Activated B cell treated with CpG ODN at 0.5 μM for 24 hours (primary cell): ENCODE measurements around the gene LIPG. TPM values are rescaled to one million over a fixed set of nuclear protein-coding genes. Genes with fewer than 3 reads are reported as not detected.

ENCODE experiments used
- ATAC-seq: fragments of 200-7000 bp; cut with Tn5 transposase; one replicate; pipeline ENCODE4 v1.10.0; 2021; ENCODE audit warnings: low read depth, mild to moderate bottlenecking, moderate library complexity
- CTCF ChIA-PET: fragments of 350-600 bp; sonication (Branson Sonifier 250); formaldehyde crosslinking; loops from one replicate; lab custom pipeline; 2021; ENCODE audit warnings: antibody characterized with exemption; lab: Charles Lee
- POLR2A ChIA-PET: fragments of 350-600 bp; sonication (Branson Sonifier 250); formaldehyde crosslinking; loops from one replicate; lab custom pipeline; 2021; ENCODE audit warnings: antibody characterized with exemption; lab: Charles Lee
- DNase-seq: peaks from one replicate; pipeline ENCODE4 v3.0.0; 2022
- H3K27ac Mint-ChIP-seq: one replicate; pipeline ENCODE4 v1.8.0; 2020; ENCODE audit warnings: mixed read lengths
- H3K27me3 Mint-ChIP-seq: one replicate; pipeline ENCODE4 v1.8.0; 2021; ENCODE audit warnings: mixed read lengths
- H3K36me3 Mint-ChIP-seq: one replicate; pipeline ENCODE4 v1.8.0; 2021; ENCODE audit warnings: low read depth, mixed read lengths
- H3K4me1 Mint-ChIP-seq: one replicate; pipeline ENCODE4 v1.8.0; 2021; ENCODE audit warnings: mixed read lengths
- H3K4me3 Mint-ChIP-seq: one replicate; pipeline ENCODE4 v1.8.0; 2020; ENCODE audit warnings: mild to moderate bottlenecking, mixed read lengths
- H3K9me3 Mint-ChIP-seq: one replicate; pipeline ENCODE4 v1.8.0; 2020; ENCODE audit warnings: mixed read lengths
- intact Hi-C: fragments of 100-400 bp; cut with micrococcal nuclease; formaldehyde crosslinking; loops from one replicate; pipeline ENCODE4 v1.15.1; 2024
- total RNA-seq: library from RNA; stranded (reverse); gene quantifications from 2 replicates; pipeline ENCODE4 v1.2.3, GENCODE V29; 2022
- TF ChIP-seq, protein P1 (sequence below): fragments of 200-600 bp; IDR thresholded peaks from one replicate; pipeline ENCODE4 v1.8.0; 2022; ENCODE audit warnings: antibody characterized with exemption, mild to moderate bottlenecking

Gene LIPG
- total RNA-seq, 1 donor from 2014 or later = 0.29 TPM

DNA sequence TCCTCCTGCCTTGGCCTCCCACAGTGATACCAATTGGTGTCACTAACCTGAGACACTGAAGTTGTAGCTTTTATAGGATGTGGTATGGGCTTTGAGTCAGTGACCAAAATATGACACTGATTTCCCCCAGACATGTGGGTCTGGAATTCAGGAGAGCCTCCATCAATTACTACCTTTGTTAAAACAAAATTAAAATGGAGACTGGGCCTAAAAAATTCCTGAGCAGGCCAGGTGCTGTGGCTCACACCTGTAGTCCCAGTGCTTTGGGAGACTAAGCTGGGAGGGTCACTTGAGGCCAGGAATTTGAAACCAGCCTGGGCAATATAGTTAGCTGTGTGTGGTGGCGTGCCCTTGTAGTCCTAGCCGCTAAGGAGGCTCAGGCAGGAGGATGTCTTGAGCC, 36.9 kb upstream of the LIPG start:
- no peak overlapping the region for H3K4me3 Mint-ChIP-seq
- TF ChIP-seq, protein P1, sequence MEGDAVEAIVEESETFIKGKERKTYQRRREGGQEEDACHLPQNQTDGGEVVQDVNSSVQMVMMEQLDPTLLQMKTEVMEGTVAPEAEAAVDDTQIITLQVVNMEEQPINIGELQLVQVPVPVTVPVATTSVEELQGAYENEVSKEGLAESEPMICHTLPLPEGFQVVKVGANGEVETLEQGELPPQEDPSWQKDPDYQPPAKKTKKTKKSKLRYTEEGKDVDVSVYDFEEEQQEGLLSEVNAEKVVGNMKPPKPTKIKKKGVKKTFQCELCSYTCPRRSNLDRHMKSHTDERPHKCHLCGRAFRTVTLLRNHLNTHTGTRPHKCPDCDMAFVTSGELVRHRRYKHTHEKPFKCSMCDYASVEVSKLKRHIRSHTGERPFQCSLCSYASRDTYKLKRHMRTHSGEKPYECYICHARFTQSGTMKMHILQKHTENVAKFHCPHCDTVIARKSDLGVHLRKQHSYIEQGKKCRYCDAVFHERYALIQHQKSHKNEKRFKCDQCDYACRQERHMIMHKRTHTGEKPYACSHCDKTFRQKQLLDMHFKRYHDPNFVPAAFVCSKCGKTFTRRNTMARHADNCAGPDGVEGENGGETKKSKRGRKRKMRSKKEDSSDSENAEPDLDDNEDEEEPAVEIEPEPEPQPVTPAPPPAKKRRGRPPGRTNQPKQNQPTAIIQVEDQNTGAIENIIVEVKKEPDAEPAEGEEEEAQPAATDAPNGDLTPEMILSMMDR = no peak
- CTCF ChIA-PET = no interaction called here
- no peaks in the 10 kb centered on the region for H3K36me3 Mint-ChIP-seq
- no peak for ATAC-seq
- DNase-seq = no peak
- H3K4me1 Mint-ChIP-seq = no peaks in the 10 kb centered on the region
- no peaks in the 10 kb centered on the region for H3K9me3 Mint-ChIP-seq
- intact Hi-C loops = no loop called here
- peaks cover 12% of the 10 kb centered on the region for H3K27me3 Mint-ChIP-seq
- H3K27ac Mint-ChIP-seq = no peak overlapping the region
- POLR2A ChIA-PET = no interaction called here

GRCh38 chr18:49525981-49526380, 35.9 kb upstream of the LIPG start:
- Mint-ChIP-seq H3K4me3 (no peak overlapping the region), H3K36me3 (no peaks in the 10 kb centered on the region), H3K27ac (no peak overlapping the region), H3K4me1 (no peaks in the 10 kb centered on the region), H3K27me3 (peaks cover 10% of the 10 kb centered on the region), H3K9me3 (no peaks in the 10 kb centered on the region)
- no peak for ATAC-seq
- TF ChIP-seq, protein P1 = no peak
- ChIA-PET POLR2A (no interaction called here), CTCF (no interaction called here)
- intact Hi-C loops = no loop called here
- no peak for DNase-seq

DNA sequence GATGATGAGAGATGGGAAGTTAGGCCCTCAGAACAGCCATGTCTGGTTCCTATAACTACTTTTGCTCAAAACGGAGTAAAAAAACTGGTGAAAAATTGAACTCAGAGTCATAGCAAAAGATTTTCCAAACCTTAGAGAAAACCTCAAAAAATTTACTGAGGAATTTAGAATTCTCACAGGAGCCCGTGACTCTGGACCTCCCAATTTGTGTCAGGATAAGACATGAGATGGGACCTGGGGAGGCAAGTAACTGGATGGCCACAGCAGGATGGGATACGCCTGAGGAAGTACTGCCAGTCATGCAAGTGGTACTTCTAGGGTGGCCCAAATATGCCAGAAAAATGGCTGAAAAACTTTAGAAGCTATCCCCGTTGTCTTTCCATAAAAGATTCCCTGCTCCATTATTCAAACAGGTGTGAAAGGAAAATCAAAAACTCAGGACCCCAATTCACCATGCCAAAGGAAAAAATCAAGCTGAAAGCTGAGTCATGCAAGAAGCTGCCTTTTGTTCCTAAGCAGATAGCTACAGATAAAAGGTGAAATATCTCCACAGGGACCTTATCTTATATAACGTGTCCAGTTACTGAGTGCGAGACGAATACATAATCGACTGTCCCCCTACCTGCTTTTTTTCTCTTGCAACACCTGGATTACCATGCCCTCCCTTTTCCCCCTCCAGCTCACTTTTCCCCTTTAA, 34.1 kb upstream of the LIPG start:
- ChIA-PET CTCF (interaction anchor here (1.7 kb wide), 1 partner anchor 17 kb away, joined by 3 read pairs; no protein-coding TSS in a partner anchor), POLR2A (no interaction called here)
- no peaks in the 10 kb centered on the region for H3K36me3 Mint-ChIP-seq
- TF ChIP-seq, protein P1 = no peak
- intact Hi-C loops = no loop called here
- ATAC-seq = no peak
- no peak for DNase-seq
- peaks cover 8% of the 10 kb centered on the region for H3K27me3 Mint-ChIP-seq
- no peaks in the 10 kb centered on the region for H3K9me3 Mint-ChIP-seq
- no peak overlapping the region for H3K27ac Mint-ChIP-seq
- H3K4me1 Mint-ChIP-seq = peaks cover 2% of the 10 kb centered on the region
- no peak overlapping the region for H3K4me3 Mint-ChIP-seq

DNA sequence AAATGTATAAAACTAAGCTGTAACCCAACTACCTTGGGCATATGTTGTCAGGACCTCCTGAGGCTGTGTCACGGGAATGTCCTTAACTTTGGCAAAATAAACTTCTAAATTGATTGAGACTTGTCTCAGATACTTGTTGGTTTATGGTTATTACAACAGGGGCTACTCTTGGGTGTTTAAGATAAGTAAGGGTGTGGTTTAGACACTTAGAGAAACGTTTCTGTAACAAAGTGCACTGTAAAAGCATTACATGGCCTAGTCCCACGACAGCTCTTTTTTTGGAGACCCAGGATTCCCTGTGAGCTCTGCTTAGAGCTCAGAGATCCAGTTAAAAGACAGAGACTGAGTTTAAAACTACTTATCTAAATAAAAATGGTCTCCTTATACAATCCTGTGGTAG, 32.3 kb upstream of the LIPG start:
- H3K9me3 Mint-ChIP-seq = peaks cover 1% of the 10 kb centered on the region
- no peaks in the 10 kb centered on the region for H3K36me3 Mint-ChIP-seq
- no peak for ATAC-seq
- TF ChIP-seq, protein P1 = no peak
- intact Hi-C loops = no loop called here
- no peak overlapping the region for H3K4me3 Mint-ChIP-seq
- peaks cover 2% of the 10 kb centered on the region for H3K4me1 Mint-ChIP-seq
- no peak for DNase-seq
- peaks cover 4% of the 10 kb centered on the region for H3K27me3 Mint-ChIP-seq
- CTCF ChIA-PET = no interaction called here
- H3K27ac Mint-ChIP-seq = no peak overlapping the region
- POLR2A ChIA-PET = no interaction called here

DNA sequence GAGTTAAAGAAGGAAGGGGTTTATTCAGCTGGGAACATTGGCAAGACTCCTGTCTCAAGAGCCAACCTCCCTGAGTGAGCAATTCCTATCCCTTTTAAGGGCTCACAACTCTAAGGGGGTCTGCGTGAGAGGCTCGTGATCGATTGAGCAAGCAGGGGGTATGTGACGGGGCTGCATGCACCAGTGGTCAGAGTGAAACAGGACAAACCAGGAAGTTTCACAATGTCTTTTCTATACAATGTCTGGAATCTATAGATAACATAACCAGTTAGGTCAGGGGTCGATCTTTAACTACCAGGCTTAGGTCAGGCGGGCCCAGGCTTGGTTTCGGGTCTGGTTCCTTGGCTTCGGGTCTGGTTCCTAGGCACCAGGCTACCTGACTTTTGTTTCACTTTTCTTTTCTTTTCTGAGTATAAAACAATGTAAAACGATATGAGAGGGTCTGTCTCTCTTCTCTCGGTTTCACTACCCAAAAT, 30.1 kb upstream of the LIPG start:
- TF ChIP-seq, protein P1 = no peak
- H3K9me3 Mint-ChIP-seq = peaks cover 6% of the 10 kb centered on the region
- peaks cover 2% of the 10 kb centered on the region for H3K4me1 Mint-ChIP-seq
- peak overlapping the region; percentile 67 for H3K4me3 Mint-ChIP-seq
- H3K36me3 Mint-ChIP-seq = peaks cover 1% of the 10 kb centered on the region
- ChIA-PET CTCF (no interaction called here), POLR2A (no interaction called here)
- intact Hi-C loops = no loop called here
- ATAC-seq (no peak), DNase-seq (no peak)
- peaks cover 6% of the 10 kb centered on the region for H3K27me3 Mint-ChIP-seq
- no peak overlapping the region for H3K27ac Mint-ChIP-seq
